HepG2 (cell line): ENCODE results near the gene SEPHS2. TPM values are rescaled to one million over a fixed set of nuclear protein-coding genes. Genes with fewer than 3 reads are reported as not detected.

Experiments
- KLF12 ChIP-seq: sonication (generic); formaldehyde crosslinking; IDR thresholded peaks from 2 replicates; pipeline ENCODE4 v1.4.0; 2020; ENCODE audit warnings: missing genetic modification reagents, borderline replicate concordance
- PRMT3 ChIP-seq: sonication (generic); formaldehyde crosslinking; IDR thresholded peaks from 2 replicates; pipeline ENCODE4 v1.8.1; 2022; ENCODE audit warnings: low read depth, mild to moderate bottlenecking, moderate library complexity, missing genetic modification reagents, borderline replicate concordance
- SAP130 ChIP-seq: IDR thresholded peaks from 2 replicates; pipeline ENCODE4 v1.6.1; 2016; ENCODE audit warnings: low read depth
- ZBTB20 ChIP-seq: sonication (generic); formaldehyde crosslinking; IDR thresholded peaks from 2 replicates; pipeline ENCODE4 v1.8.1; 2023; ENCODE audit warnings: missing genetic modification reagents, low read depth, mild to moderate bottlenecking, borderline replicate concordance
- ZC3H13 ChIP-seq: sonication (generic); formaldehyde crosslinking; IDR thresholded peaks from 2 replicates; pipeline ENCODE4 v1.8.1; 2023; ENCODE audit warnings: mild to moderate bottlenecking, missing genetic modification reagents, moderate library complexity
- ZC3H4 ChIP-seq: sonication (generic); formaldehyde crosslinking; IDR thresholded peaks from 2 replicates; pipeline ENCODE4 v1.4.0; 2020; ENCODE audit warnings: missing genetic modification reagents, borderline replicate concordance
- ZNF136 ChIP-seq: sonication (generic); formaldehyde crosslinking; IDR thresholded peaks from 2 replicates; pipeline ENCODE4 v1.8.1; 2022; ENCODE audit warnings: low read depth, mild to moderate bottlenecking, moderate library complexity, missing genetic modification reagents
- ZNF230 ChIP-seq: sonication (generic); formaldehyde crosslinking; IDR thresholded peaks from 2 replicates; pipeline ENCODE4 v1.4.0; 2020; ENCODE audit warnings: mild to moderate bottlenecking, missing genetic modification reagents
- ZNF251 ChIP-seq: sonication (generic); formaldehyde crosslinking; IDR thresholded peaks from 2 replicates; pipeline ENCODE4 v1.9.0; 2021; ENCODE audit warnings: mild to moderate bottlenecking, missing genetic modification reagents
- ZNF781 ChIP-seq: sonication (generic); formaldehyde crosslinking; IDR thresholded peaks from 2 replicates; pipeline ENCODE4 v1.5.1; 2020; ENCODE audit warnings: borderline replicate concordance, mild to moderate bottlenecking, missing genetic modification reagents; ENCODE audit errors: not compliant biosample characterization
- polyA plus RNA-seq, 8 experiments: library from polyadenylated mRNA; depleted of rRNA in 3 of 8; stranded (reverse) in 7 of 8; unstranded in 1 of 8; fragments of >200 nt; fragmentation: Illumina TruSeq in 4 of 8; extraction: Trizol in 4 of 8; gene quantifications; 2 replicates each; pipeline versions ENCODE4 v1.2.1 to v1.2.3, GENCODE V29; 2011 to 2016; ENCODE audit warnings: low read depth in 4 of 8, missing spikeins in 1 of 8, mixed read lengths in 1 of 8; ENCODE audit not compliant: insufficient read depth in 1 of 8
- total RNA-seq, 5 experiments: library from RNA; depleted of rRNA; stranded (reverse); fragments of >200 nt; fragmentation: Illumina TruSeq; extraction: Trizol; gene quantifications; 2 replicates each; pipeline ENCODE4 v1.2.3, GENCODE V29; 2016; ENCODE audit warnings: low read depth in 1 of 5
- TF ChIP-seq, protein P1 (sequence below): sonication (generic); formaldehyde crosslinking; IDR thresholded peaks from 2 replicates; pipeline ENCODE4 v1.4.0; 2020; ENCODE audit warnings: mild to moderate bottlenecking, missing genetic modification reagents, borderline replicate concordance
- TF ChIP-seq, protein P2 (sequence below): sonication (generic); IDR thresholded peaks from 2 replicates; pipeline ENCODE4 v1.6.1; 2016; ENCODE audit warnings: low read depth, borderline replicate concordance
- TF ChIP-seq, protein P3 (sequence below): sonication (generic); formaldehyde crosslinking; IDR thresholded peaks from 2 replicates; pipeline ENCODE4 v1.5.0; 2020; ENCODE audit warnings: missing genetic modification reagents, mild to moderate bottlenecking, borderline replicate concordance
- TF ChIP-seq, protein P4 (sequence below): sonication (generic); formaldehyde crosslinking; IDR thresholded peaks from 2 replicates; pipeline ENCODE4 v1.8.0; 2022; ENCODE audit warnings: mild to moderate bottlenecking, missing genetic modification reagents; ENCODE audit not compliant: insufficient replicate concordance
- TF ChIP-seq, protein P5 (sequence below): IDR thresholded peaks from 2 replicates; pipeline ENCODE4 v1.6.1; 2016; ENCODE audit warnings: missing genetic modification reagents, missing compliant biosample characterization
- TF ChIP-seq, protein P6 (sequence below): sonication (generic); formaldehyde crosslinking; IDR thresholded peaks from 2 replicates; pipeline ENCODE4 v1.5.0; 2020; ENCODE audit warnings: missing genetic modification reagents
- TF ChIP-seq, protein P7 (sequence below): sonication (generic); formaldehyde crosslinking; IDR thresholded peaks from 2 replicates; pipeline ENCODE4 v1.5.1; 2020; ENCODE audit warnings: mild to moderate bottlenecking, missing genetic modification reagents, borderline replicate concordance

SEPHS2 gene
- total and polyA plus RNA-seq, 2 of the 13 experiments (the other 11 are each of a cell fraction or from before 2014, with no cell fraction given): 20.7 to 127 TPM

DNA sequence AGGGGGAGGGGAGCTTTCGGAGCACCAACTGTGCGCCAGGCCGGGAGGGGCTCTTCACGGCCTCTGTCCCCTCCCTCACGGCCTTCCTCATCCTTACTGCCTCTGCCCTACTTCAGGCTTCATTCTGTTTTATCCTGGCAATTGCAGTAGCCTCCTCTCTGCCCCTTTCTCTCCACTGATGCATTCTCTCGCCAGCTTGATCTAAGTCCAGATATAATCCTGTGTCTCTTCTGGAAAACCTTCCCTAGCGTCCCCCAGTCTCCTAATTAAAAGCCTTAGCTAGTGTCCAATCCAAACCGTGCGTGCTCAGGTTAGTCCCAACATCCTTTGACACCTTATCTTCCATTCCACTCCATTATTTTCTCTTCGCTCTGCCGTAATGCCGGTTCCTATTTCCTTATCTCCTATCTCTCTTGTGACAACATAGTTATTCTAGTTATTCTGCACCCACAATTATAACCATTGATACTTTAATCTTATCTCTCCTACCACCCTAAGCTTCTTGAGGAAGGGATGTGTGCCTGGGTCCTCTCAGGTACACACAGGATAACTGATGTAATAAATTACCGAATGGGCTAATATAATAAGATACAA is 49.6 kb downstream of the SEPHS2 start (continued):
- TF ChIP-seq ZC3H4 (CRISPR knock-in tag) (no peak), ZNF136 (CRISPR knock-in tag) (no peak), ZC3H13 (CRISPR knock-in tag) (no peak; the same call in 1 of the 2 replicates), KLF12 (CRISPR knock-in tag) (no peak), ZBTB20 (CRISPR knock-in tag) (no peak), ZNF251 (CRISPR knock-in tag) (no peak), ZNF230 (CRISPR knock-in tag) (no peak), ZNF781 (no peak), SAP130 (CRISPR knock-in tag) (no peak), PRMT3 (0 out of 2 replicates have a peak, but pooled peaks have one; percentile 72)
- TF ChIP-seq, protein P1, sequence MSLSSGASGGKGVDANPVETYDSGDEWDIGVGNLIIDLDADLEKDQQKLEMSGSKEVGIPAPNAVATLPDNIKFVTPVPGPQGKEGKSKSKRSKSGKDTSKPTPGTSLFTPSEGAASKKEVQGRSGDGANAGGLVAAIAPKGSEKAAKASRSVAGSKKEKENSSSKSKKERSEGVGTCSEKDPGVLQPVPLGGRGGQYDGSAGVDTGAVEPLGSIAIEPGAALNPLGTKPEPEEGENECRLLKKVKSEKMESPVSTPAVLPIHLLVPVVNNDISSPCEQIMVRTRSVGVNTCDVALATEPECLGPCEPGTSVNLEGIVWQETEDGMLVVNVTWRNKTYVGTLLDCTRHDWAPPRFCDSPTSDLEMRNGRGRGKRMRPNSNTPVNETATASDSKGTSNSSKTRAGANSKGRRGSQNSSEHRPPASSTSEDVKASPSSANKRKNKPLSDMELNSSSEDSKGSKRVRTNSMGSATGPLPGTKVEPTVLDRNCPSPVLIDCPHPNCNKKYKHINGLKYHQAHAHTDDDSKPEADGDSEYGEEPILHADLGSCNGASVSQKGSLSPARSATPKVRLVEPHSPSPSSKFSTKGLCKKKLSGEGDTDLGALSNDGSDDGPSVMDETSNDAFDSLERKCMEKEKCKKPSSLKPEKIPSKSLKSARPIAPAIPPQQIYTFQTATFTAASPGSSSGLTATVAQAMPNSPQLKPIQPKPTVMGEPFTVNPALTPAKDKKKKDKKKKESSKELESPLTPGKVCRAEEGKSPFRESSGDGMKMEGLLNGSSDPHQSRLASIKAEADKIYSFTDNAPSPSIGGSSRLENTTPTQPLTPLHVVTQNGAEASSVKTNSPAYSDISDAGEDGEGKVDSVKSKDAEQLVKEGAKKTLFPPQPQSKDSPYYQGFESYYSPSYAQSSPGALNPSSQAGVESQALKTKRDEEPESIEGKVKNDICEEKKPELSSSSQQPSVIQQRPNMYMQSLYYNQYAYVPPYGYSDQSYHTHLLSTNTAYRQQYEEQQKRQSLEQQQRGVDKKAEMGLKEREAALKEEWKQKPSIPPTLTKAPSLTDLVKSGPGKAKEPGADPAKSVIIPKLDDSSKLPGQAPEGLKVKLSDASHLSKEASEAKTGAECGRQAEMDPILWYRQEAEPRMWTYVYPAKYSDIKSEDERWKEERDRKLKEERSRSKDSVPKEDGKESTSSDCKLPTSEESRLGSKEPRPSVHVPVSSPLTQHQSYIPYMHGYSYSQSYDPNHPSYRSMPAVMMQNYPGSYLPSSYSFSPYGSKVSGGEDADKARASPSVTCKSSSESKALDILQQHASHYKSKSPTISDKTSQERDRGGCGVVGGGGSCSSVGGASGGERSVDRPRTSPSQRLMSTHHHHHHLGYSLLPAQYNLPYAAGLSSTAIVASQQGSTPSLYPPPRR: no peak
- TF ChIP-seq, protein P2, sequence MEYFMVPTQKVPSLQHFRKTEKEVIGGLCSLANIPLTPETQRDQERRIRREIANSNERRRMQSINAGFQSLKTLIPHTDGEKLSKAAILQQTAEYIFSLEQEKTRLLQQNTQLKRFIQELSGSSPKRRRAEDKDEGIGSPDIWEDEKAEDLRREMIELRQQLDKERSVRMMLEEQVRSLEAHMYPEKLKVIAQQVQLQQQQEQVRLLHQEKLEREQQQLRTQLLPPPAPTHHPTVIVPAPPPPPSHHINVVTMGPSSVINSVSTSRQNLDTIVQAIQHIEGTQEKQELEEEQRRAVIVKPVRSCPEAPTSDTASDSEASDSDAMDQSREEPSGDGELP: no peak
- TF ChIP-seq, protein P3, sequence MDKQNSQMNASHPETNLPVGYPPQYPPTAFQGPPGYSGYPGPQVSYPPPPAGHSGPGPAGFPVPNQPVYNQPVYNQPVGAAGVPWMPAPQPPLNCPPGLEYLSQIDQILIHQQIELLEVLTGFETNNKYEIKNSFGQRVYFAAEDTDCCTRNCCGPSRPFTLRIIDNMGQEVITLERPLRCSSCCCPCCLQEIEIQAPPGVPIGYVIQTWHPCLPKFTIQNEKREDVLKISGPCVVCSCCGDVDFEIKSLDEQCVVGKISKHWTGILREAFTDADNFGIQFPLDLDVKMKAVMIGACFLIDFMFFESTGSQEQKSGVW: no peak
- TF ChIP-seq, protein P4, sequence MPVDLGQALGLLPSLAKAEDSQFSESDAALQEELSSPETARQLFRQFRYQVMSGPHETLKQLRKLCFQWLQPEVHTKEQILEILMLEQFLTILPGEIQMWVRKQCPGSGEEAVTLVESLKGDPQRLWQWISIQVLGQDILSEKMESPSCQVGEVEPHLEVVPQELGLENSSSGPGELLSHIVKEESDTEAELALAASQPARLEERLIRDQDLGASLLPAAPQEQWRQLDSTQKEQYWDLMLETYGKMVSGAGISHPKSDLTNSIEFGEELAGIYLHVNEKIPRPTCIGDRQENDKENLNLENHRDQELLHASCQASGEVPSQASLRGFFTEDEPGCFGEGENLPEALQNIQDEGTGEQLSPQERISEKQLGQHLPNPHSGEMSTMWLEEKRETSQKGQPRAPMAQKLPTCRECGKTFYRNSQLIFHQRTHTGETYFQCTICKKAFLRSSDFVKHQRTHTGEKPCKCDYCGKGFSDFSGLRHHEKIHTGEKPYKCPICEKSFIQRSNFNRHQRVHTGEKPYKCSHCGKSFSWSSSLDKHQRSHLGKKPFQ (CRISPR knock-in tag): peak; percentile 2
- TF ChIP-seq, protein P5, sequence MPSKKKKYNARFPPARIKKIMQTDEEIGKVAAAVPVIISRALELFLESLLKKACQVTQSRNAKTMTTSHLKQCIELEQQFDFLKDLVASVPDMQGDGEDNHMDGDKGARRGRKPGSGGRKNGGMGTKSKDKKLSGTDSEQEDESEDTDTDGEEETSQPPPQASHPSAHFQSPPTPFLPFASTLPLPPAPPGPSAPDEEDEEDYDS (CRISPR knock-in tag): no peak
- TF ChIP-seq, protein P6, sequence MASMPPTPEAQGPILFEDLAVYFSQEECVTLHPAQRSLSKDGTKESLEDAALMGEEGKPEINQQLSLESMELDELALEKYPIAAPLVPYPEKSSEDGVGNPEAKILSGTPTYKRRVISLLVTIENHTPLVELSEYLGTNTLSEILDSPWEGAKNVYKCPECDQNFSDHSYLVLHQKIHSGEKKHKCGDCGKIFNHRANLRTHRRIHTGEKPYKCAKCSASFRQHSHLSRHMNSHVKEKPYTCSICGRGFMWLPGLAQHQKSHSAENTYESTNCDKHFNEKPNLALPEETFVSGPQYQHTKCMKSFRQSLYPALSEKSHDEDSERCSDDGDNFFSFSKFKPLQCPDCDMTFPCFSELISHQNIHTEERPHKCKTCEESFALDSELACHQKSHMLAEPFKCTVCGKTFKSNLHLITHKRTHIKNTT (CRISPR knock-in tag): no peak
- TF ChIP-seq, protein P7, sequence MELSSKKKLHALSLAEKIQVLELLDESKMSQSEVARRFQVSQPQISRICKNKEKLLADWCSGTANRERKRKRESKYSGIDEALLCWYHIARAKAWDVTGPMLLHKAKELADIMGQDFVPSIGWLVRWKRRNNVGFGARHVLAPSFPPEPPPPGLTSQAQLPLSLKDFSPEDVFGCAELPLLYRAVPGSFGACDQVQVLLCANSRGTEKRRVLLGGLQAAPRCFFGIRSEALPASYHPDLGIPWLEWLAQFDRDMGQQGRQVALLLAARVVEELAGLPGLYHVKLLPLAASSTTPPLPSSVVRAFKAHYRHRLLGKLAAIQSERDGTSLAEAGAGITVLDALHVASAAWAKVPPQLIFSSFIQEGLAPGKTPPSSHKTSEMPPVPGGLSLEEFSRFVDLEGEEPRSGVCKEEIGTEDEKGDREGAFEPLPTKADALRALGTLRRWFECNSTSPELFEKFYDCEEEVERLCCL: no peak
